Astrocyte (in vitro differentiated cells and primary cell): ENCODE measurements around the gene PLEKHM3.

ENCODE experiments used
- EZH2 ChIP-seq: IDR thresholded peaks from 2 replicates; pipeline ENCODE4 v1.6.1; 2012; ENCODE audit warnings: mild to moderate bottlenecking, low read length, inconsistent platforms; ENCODE audit not compliant: insufficient read depth
- TF ChIP-seq, protein P1 (sequence below): IDR thresholded peaks from 2 replicates; pipeline ENCODE4 v1.5.1; 2011; ENCODE audit warnings: low read depth, mild to moderate bottlenecking, inconsistent platforms, low read length, moderate library complexity; ENCODE audit not compliant: insufficient read depth

DNA sequence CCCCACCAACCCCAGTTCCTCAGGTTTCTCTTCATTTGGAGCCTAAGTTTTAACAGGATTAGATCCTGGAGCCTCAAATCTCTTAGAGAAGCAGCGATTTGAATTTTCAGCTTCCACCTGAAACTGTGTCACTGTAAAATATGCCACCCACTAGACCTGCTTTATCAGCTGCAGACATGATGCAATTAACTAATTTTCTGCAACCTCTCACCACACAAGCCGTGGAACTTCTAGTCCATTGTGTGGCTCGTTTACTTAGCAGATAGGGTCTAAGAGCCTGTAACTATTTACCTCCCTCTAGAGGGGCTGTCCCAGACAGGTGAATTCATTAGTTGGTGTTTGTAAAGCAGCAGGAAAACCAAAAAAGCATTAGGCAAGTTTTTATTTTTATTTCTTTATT is 224.1 kb downstream of the PLEKHM3 start:
- no peak for TF ChIP-seq EZH2
- TF ChIP-seq, protein P1, sequence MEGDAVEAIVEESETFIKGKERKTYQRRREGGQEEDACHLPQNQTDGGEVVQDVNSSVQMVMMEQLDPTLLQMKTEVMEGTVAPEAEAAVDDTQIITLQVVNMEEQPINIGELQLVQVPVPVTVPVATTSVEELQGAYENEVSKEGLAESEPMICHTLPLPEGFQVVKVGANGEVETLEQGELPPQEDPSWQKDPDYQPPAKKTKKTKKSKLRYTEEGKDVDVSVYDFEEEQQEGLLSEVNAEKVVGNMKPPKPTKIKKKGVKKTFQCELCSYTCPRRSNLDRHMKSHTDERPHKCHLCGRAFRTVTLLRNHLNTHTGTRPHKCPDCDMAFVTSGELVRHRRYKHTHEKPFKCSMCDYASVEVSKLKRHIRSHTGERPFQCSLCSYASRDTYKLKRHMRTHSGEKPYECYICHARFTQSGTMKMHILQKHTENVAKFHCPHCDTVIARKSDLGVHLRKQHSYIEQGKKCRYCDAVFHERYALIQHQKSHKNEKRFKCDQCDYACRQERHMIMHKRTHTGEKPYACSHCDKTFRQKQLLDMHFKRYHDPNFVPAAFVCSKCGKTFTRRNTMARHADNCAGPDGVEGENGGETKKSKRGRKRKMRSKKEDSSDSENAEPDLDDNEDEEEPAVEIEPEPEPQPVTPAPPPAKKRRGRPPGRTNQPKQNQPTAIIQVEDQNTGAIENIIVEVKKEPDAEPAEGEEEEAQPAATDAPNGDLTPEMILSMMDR: no peak
